ENCODE data around the gene CD96.
A peak's percentile ranks its signal among the peaks of the same experiment; 100 is the strongest.
"Not testable (repeated sequence)": the region's sequence is repeated elsewhere in the genome, so short reads cannot be mapped to it uniquely, and the experiment has no call there.

Gene CD96

GRCh38 chr3:111630638-111631037, 88.6 kb downstream of the CD96 start:
- not testable (repeated sequence) for DNase-seq

GRCh38 chr3:111635403-111635802, 93.4 kb downstream of the CD96 start:
- DNase-seq, result no peak

GRCh38 chr3:111636366-111636885, 94.4 kb downstream of the CD96 start:
- DNase-seq, result no peak

GRCh38 chr3:111639316-111639715, 97.3 kb downstream of the CD96 start:
- DNase-seq, result no peak

- DNase-seq, result no peak
Observed at GRCh38 chr3:111648991-111649579, 107.1 kb downstream of the CD96 start.

GRCh38 chr3:111650378-111651275, 108.6 kb downstream of the CD96 start:
- no peak for DNase-seq

- no peak for DNase-seq
Observed at GRCh38 chr3:111652492-111653180, 110.6 kb downstream of the CD96 start.

GRCh38 chr3:111653766-111654165, 111.8 kb downstream of the CD96 start:
- DNase-seq, result no peak

- no peak for DNase-seq
Observed at GRCh38 chr3:111662012-111662411, 120.0 kb downstream of the CD96 start.

- DNase-seq, result no peak
Observed at GRCh38 chr3:111662907-111663306, 120.9 kb downstream of the CD96 start.

GRCh38 chr3:111666041-111666735, 124.2 kb downstream of the CD96 start:
- no peak for DNase-seq

GRCh38 chr3:111667170-111667569, 125.2 kb downstream of the CD96 start:
- no peak for DNase-seq

GRCh38 chr3:111667621-111668239, 125.7 kb downstream of the CD96 start:
- DNase-seq, result peak; percentile 86

- no peak for DNase-seq
Observed at GRCh38 chr3:111668326-111668725, 126.3 kb downstream of the CD96 start.

- DNase-seq, result peak; percentile 21
Observed at GRCh38 chr3:111668888-111669488, 127.0 kb downstream of the CD96 start.

GRCh38 chr3:111669926-111670630, 128.1 kb downstream of the CD96 start:
- DNase-seq, result no peak

- not testable (repeated sequence) for DNase-seq
Observed at GRCh38 chr3:111672461-111672860, 130.5 kb downstream of the CD96 start.

GRCh38 chr3:111675846-111676210, 133.8 kb downstream of the CD96 start:
- no peak for DNase-seq

- no peak for DNase-seq
Observed at GRCh38 chr3:111676211-111677006, 134.4 kb downstream of the CD96 start.

GRCh38 chr3:111677007-111677392, 135.0 kb downstream of the CD96 start:
- no peak for DNase-seq

All from GDM1 (cell line).